Endothelial cell of umbilical vein (primary cell): ENCODE results near the gene MIX23.

ENCODE experiments used
- CTCF ChIP-seq, 2 donors: IDR thresholded peaks; 1 replicate in 1 of 2; 2 replicates in 1 of 2; pipeline ENCODE4 v1.5.1; 2011; ENCODE audit warnings: low read length in 2 of 2, mild to moderate bottlenecking in 2 of 2, moderate library complexity in 2 of 2, control low read depth in 1 of 2, inconsistent platforms in 1 of 2, low read depth in 1 of 2; ENCODE audit not compliant: insufficient read depth in 1 of 2; ENCODE audit errors: extremely low read depth in 1 of 2
- EZH2 ChIP-seq: IDR thresholded peaks from 2 replicates; pipeline ENCODE4 v1.6.1; 2012; ENCODE audit warnings: borderline replicate concordance, low read depth, mild to moderate bottlenecking, moderate library complexity, low read length, inconsistent platforms; ENCODE audit not compliant: severe bottlenecking
- MAX ChIP-seq: IDR thresholded peaks from 2 replicates; pipeline ENCODE4 v1.6.1; 2011; ENCODE audit not compliant: insufficient read depth, insufficient read length
- MYC ChIP-seq: IDR thresholded peaks from one replicate; pipeline ENCODE4 v1.6.1; 2011; ENCODE audit warnings: mild to moderate bottlenecking, low read depth, low read length
- POLR2A ChIP-seq: IDR thresholded peaks from 2 replicates; pipeline ENCODE4 v1.6.1; 2012; ENCODE audit warnings: low read depth, mild to moderate bottlenecking, control low read depth, low read length
- POLR2AphosphoS5 ChIP-seq: IDR thresholded peaks from 2 replicates; pipeline ENCODE4 v1.6.1; 2012; ENCODE audit warnings: low read depth, mild to moderate bottlenecking, control low read depth, low read length, moderate library complexity; ENCODE audit not compliant: insufficient read depth

GRCh38 chr3:122389892-122390291 lies 6.9 kb upstream of the MIX23 start:
- TF ChIP-seq MAX (no peak), EZH2 (no peak), CTCF (IDR thresholded peaks at IDR 0.05; ENCODE audit: extremely low read depth in 1 of 2, insufficient read depth in 1 of 2, low read depth in 1 of 2, low read length in 2 of 2) (no peak), POLR2AphosphoS5 (no peak), MYC (no peak), POLR2A (no peak)
